ENCODE results near the gene LIME1.
"Not testable (repeated sequence)": the region's sequence is repeated elsewhere in the genome, so short reads cannot be mapped to it uniquely, and the experiment has no call there.

The LIME1 gene

GRCh38 chr20:63708301-63709148, 27.9 kb upstream of the LIME1 start:
- no peak for DNase-seq

- DNase-seq = no peak
Observed at GRCh38 chr20:63709149-63709527, 27.3 kb upstream of the LIME1 start.

GRCh38 chr20:63711085-63711645, 25.3 kb upstream of the LIME1 start:
- no peak for DNase-seq

- no peak for DNase-seq
Observed at GRCh38 chr20:63712191-63712590, 24.3 kb upstream of the LIME1 start.

- no peak for DNase-seq
Observed at GRCh38 chr20:63714858-63715257, 21.6 kb upstream of the LIME1 start.

GRCh38 chr20:63718996-63719395, 17.5 kb upstream of the LIME1 start:
- no peak for DNase-seq

GRCh38 chr20:63722967-63723622, 13.4 kb upstream of the LIME1 start:
- not testable (repeated sequence) for DNase-seq

GRCh38 chr20:63730189-63730733, 6.2 kb upstream of the LIME1 start:
- DNase-seq = not testable (repeated sequence)

- no peak for DNase-seq
Observed at GRCh38 chr20:63731410-63731809, 5.1 kb upstream of the LIME1 start.

- no peak for DNase-seq
Observed at GRCh38 chr20:63732118-63733095, 4.1 kb upstream of the LIME1 start.

GRCh38 chr20:63733117-63733516, 3.3 kb upstream of the LIME1 start:
- DNase-seq = no peak

GRCh38 chr20:63733579-63734081, 2.8 kb upstream of the LIME1 start:
- no peak for DNase-seq

GRCh38 chr20:63734111-63734945, 2.1 kb upstream of the LIME1 start:
- no peak for DNase-seq

GRCh38 chr20:63734946-63735858, 1.3 kb upstream of the LIME1 start:
- no peak for DNase-seq

- peak; percentile 48 for DNase-seq
Observed at GRCh38 chr20:63736893-63737694, 630 bp downstream of the LIME1 start.

- no peak for DNase-seq
Observed at GRCh38 chr20:63737695-63737944, 1.2 kb downstream of the LIME1 start.

GRCh38 chr20:63737945-63738686, 1.7 kb downstream of the LIME1 start:
- DNase-seq = peak; percentile 32

GRCh38 chr20:63738687-63739129, 2.2 kb downstream of the LIME1 start:
- no peak for DNase-seq
